Measurements from ENCODE around the gene ST3GAL5.

DNA sequence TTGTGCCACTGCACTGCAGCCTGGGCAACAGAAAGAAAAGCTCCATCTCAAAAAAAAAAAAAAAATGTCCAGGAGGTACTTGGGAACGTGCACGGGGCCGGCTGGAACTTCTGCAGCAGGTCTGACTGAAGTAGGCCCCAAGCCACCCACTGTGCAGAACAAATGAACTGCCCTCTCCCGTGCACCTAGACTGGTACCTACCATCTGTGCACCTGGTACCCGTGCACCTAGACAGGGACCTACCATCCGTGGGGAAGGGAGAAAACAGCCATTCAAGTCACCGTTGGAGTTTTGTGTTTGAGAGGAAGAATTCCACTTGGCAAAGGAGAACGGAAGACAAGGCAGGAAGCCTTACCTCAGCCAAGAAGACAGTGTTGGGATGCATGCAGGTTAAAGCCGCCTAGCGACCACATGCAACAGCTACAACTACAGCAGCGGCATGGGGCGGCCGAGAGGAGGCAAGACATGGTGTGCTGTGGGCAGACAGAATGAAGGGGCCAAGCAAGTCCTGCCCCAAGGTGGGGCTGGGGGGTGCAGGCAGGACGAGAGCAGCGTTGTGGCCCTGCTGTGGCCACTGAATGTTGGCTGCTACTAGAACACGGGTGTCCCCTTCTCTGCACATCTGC, 16.1 kb downstream of the ST3GAL5 start:
- TF ChIP-seq POLR2A (IDR thresholded peaks at IDR 0.05) (no peak), EP300 (IDR thresholded peaks at IDR 0.05; ENCODE audit: low read depth) (no peak), POLR2AphosphoS5 (IDR thresholded peaks at IDR 0.05) (no peak)
- TF ChIP-seq, protein P1, sequence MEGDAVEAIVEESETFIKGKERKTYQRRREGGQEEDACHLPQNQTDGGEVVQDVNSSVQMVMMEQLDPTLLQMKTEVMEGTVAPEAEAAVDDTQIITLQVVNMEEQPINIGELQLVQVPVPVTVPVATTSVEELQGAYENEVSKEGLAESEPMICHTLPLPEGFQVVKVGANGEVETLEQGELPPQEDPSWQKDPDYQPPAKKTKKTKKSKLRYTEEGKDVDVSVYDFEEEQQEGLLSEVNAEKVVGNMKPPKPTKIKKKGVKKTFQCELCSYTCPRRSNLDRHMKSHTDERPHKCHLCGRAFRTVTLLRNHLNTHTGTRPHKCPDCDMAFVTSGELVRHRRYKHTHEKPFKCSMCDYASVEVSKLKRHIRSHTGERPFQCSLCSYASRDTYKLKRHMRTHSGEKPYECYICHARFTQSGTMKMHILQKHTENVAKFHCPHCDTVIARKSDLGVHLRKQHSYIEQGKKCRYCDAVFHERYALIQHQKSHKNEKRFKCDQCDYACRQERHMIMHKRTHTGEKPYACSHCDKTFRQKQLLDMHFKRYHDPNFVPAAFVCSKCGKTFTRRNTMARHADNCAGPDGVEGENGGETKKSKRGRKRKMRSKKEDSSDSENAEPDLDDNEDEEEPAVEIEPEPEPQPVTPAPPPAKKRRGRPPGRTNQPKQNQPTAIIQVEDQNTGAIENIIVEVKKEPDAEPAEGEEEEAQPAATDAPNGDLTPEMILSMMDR (IDR thresholded peaks at IDR 0.05) = no peak
